Left ventricle myocardium inferior (tissue), 1 donor: ENCODE data around the gene RASIP1. TPM values are rescaled to one million over a fixed set of nuclear protein-coding genes. Genes with fewer than 3 reads are reported as not detected.
A peak's percentile ranks its signal among the peaks of the same experiment; 100 is the strongest.

Experiments
- DNase-seq: peaks from one replicate; pipeline ENCODE4 v3.0.0-alpha.2; 2020
- H3K27ac ChIP-seq: fragments of 200-600 bp; replicated peaks from 2 replicates; pipeline ENCODE4 v1.8.0; 2021
- H3K27me3 ChIP-seq: fragments of 200-600 bp; 2 replicates; pipeline ENCODE4 v1.8.0; 2021; ENCODE audit warnings: low read depth
- H3K36me3 ChIP-seq: fragments of 200-600 bp; 2 replicates; pipeline ENCODE4 v1.8.0; 2021
- H3K4me1 ChIP-seq: fragments of 200-600 bp; 2 replicates; pipeline ENCODE4 v1.8.0; 2021
- H3K4me3 ChIP-seq: fragments of 200-600 bp; 2 replicates; pipeline ENCODE4 v1.8.0; 2021; ENCODE audit warnings: mild to moderate bottlenecking, moderate library complexity
- H3K9me3 ChIP-seq: fragments of 200-600 bp; replicated peaks from 2 replicates; pipeline ENCODE4 v1.8.0; 2021
- intact Hi-C: fragments of 100-400 bp; cut with micrococcal nuclease; formaldehyde crosslinking; loops from one replicate; pipeline ENCODE4 v1.11.0; 2022
- total RNA-seq: library from RNA; stranded (reverse); fragmentation: NEBNext Ultra II Directional; extraction: Animal tissue kit (Norgen Biotek cat#: 25700); gene quantifications from one replicate; pipeline ENCODE4 v1.2.1, GENCODE V29; 2021
- TF ChIP-seq, protein P1 (sequence below): fragments of 200-600 bp; IDR thresholded peaks from 2 replicates; pipeline ENCODE4 v1.8.0; 2021; ENCODE audit warnings: antibody characterized with exemption, mild to moderate bottlenecking, borderline replicate concordance
- donor health status: DM: no; HTN: yes; CAD: no; lungs with severe emphysema.

RASIP1 gene
- total RNA-seq, 1 donor from 2014 or later, result 13.9 TPM

DNA sequence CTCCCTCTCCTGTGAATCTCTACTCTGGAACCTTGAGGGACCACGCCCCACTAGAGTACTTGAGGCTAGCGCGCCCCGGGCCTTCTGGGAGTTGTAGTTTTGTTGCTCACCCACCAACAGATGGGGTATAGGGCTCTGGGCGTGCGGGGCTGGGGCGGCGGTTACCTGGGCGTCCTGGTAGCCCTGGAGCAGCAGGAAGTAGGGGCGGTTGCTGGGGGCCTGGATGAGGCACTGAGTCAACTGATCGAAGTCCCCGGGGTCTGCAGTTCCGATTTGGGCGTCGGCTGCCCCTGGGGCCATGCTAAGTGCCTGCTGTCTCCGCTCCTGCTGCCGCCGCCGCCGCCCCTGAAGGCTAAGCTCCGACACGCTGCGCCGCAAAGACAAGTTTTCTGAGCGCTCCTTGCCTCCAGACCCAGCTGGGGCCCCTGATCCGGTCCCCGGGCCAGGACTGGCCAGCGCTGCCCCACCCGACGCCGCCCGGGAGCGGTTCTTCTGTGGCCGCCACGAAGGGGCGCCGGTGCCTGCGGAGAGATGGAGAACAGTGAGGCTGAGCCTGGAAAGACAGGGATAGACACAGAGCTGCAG, 5.3 kb downstream of the RASIP1 start:
- Histone ChIP-seq H3K4me1 (peaks cover 36% of the 10 kb centered on the region), H3K36me3 (peaks cover 29% of the 10 kb centered on the region), H3K27me3 (no peaks in the 10 kb centered on the region), H3K9me3 (no peaks in the 10 kb centered on the region), H3K4me3 (peak overlapping the region; percentile 43), H3K27ac (no peak overlapping the region)
- no peak for DNase-seq
- TF ChIP-seq, protein P1, sequence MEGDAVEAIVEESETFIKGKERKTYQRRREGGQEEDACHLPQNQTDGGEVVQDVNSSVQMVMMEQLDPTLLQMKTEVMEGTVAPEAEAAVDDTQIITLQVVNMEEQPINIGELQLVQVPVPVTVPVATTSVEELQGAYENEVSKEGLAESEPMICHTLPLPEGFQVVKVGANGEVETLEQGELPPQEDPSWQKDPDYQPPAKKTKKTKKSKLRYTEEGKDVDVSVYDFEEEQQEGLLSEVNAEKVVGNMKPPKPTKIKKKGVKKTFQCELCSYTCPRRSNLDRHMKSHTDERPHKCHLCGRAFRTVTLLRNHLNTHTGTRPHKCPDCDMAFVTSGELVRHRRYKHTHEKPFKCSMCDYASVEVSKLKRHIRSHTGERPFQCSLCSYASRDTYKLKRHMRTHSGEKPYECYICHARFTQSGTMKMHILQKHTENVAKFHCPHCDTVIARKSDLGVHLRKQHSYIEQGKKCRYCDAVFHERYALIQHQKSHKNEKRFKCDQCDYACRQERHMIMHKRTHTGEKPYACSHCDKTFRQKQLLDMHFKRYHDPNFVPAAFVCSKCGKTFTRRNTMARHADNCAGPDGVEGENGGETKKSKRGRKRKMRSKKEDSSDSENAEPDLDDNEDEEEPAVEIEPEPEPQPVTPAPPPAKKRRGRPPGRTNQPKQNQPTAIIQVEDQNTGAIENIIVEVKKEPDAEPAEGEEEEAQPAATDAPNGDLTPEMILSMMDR, result no peak
- intact Hi-C loops, result no loop called here

DNA sequence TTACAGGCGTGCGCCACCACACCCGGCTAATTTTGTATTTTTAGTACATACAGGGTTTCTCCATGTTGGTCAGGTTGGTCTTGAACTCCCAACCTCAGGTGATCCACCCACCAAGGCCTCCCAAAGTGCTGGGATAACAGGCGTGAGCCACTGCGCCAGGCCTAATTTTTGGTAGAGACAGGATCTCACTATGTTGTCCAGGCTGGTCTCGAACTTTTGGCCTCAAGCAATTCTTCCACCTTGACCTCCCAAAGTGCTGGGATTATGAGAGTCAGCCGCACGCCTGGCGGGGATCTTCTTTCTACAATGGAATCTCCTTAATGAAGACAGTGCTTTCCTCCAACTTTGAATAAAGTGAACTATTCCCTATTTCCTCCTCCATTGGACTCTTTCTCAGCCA, 5.8 kb downstream of the RASIP1 start:
- intact Hi-C loops, result no loop called here
- Histone ChIP-seq H3K9me3 (no peaks in the 10 kb centered on the region), H3K4me1 (peaks cover 31% of the 10 kb centered on the region), H3K27ac (no peak overlapping the region), H3K27me3 (no peaks in the 10 kb centered on the region), H3K4me3 (no peak overlapping the region), H3K36me3 (peaks cover 29% of the 10 kb centered on the region)
- no peak for DNase-seq
- TF ChIP-seq, protein P1, result no peak

DNA sequence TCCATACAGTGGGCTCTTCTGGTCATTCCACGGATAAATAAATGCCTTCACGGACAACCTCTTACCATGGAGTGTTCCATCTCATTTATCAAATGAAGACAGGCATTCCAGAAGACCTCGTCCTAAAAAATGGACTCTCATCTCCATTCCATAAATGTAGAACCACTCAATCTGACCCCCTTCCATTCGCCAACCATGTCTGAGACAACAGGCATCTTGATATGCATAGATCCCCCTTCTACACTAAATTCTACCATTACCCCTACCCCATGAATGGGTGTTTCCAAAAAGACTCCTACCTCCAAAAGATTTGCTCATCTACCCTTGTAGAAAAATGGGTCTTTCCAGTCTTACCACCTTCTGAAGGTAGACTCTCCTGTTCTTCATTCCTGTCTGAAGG, 9.0 kb downstream of the RASIP1 start:
- no peak for DNase-seq
- H3K9me3 ChIP-seq, result no peaks in the 10 kb centered on the region
- no peak overlapping the region for H3K27ac ChIP-seq
- peaks cover 32% of the 10 kb centered on the region for H3K36me3 ChIP-seq
- TF ChIP-seq, protein P1, result no peak
- peaks cover 30% of the 10 kb centered on the region for H3K4me1 ChIP-seq
- intact Hi-C loops, result no loop called here
- no peak overlapping the region for H3K4me3 ChIP-seq
- no peaks in the 10 kb centered on the region for H3K27me3 ChIP-seq

DNA sequence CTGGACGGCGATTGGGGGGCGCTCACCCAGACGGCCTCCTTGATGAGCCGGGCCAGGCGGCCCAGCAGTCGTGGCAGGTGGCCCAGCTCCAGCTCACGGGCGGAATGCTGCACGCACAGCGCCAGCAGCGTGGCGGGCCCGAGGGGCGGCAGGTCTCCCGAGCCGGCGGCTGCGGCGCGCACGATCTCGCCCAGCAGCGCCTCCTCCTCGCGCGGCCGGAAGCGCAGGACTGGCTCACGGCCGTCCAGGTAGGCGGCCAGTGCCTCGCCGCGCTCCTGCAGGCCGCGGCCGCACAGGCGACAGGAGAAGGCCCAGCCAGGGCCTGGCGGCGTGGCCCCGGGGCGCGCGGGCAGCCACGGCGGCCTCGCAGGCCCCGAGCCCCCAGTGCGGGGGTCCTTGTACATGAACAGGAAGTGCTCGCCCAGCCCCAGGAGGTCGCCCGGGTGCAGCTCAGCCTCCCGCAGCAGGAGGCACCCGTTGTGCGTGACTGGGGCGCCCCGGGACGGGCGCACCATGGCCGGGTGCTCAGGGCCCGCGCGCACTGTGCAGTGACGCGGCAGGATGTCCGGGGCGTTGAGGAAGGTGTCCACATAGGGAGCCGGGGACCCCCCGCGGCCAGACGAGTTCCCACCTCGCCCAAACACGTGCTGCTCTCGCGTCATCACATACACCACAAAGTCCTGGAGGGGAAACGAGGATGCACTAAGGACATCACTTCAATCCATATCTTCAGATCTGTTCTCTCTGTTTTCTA, 11.3 kb downstream of the RASIP1 start:
- no peak for DNase-seq
- Histone ChIP-seq H3K4me1 (peaks cover 48% of the 10 kb centered on the region), H3K36me3 (peaks cover 25% of the 10 kb centered on the region), H3K27ac (peak overlapping the region; percentile 23), H3K9me3 (no peaks in the 10 kb centered on the region), H3K4me3 (peak overlapping the region; percentile 30), H3K27me3 (no peaks in the 10 kb centered on the region)
- intact Hi-C loops, result no loop called here
- TF ChIP-seq, protein P1, result no peak

DNA sequence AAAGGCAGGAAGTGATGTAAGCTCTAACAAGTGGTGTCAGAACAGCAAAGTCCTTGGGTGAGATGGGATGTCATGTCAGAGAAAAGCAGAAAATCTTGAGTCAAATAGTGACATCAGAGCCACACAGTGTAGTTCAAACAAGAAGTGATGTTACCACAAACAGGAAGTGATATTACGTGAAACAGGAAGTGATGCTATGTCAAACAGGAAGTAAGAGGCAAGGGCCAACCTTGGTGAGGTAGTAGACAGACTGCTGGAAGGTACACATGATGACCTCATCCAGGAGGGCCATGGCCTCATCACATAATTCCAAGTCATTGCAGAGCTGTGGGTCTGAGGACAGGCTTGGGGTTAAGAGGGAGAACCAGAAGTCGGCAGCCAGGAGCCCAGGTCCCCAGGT, 13.9 kb downstream of the RASIP1 start:
- intact Hi-C loops, result no loop called here
- TF ChIP-seq, protein P1, result no peak

More for the DNA sequence above, 13.9 kb downstream of the RASIP1 start:
- H3K9me3 ChIP-seq, result no peaks in the 10 kb centered on the region
- H3K4me1 ChIP-seq, result peaks cover 69% of the 10 kb centered on the region
- no peaks in the 10 kb centered on the region for H3K27me3 ChIP-seq
- H3K4me3 ChIP-seq, result no peak overlapping the region
- H3K27ac ChIP-seq, result peak overlapping the region; percentile 84
- DNase-seq, result no peak
- peaks cover 22% of the 10 kb centered on the region for H3K36me3 ChIP-seq
